NCI-H1105 treated with DMSO at 0.1 percent for 48 hours (cell line): ENCODE measurements around the gene ZBTB47.

Experiments used
- DNase-seq: peaks from one replicate; lab custom pipeline; 2025; lab: John Stamatoyannopoulos, UW

Gene ZBTB47

DNA sequence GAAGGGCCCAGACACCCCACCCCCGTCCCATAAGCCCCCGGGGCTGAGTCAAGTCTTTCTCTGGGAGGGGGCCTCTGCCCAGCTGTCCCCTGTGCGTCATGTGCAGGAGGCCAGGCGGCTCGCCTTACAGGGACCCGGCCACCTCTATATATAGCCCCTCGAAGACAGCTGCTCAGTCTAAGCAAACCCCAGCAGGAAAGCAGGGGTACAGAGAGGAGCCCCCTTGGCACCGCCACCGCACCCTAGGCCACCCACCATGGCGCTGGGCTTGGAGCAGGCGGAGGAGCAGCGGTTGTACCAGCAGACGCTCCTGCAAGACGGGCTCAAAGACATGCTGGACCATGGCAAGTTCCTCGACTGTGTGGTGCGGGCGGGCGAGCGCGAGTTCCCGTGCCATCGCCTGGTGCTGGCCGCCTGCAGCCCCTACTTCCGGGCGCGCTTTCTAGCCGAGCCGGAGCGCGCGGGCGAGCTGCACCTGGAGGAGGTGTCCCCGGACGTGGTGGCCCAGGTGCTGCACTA lies 31.9 kb downstream of the ZBTB47 start, which contains the start of gene KLHL40:
Gene KLHL40, plus strand, starts transcription at position 175 of the 519 bp plus-strand sequence. Its CDS starts 82 bp downstream, at position 257.
- DNase-seq, result no peak

DNA sequence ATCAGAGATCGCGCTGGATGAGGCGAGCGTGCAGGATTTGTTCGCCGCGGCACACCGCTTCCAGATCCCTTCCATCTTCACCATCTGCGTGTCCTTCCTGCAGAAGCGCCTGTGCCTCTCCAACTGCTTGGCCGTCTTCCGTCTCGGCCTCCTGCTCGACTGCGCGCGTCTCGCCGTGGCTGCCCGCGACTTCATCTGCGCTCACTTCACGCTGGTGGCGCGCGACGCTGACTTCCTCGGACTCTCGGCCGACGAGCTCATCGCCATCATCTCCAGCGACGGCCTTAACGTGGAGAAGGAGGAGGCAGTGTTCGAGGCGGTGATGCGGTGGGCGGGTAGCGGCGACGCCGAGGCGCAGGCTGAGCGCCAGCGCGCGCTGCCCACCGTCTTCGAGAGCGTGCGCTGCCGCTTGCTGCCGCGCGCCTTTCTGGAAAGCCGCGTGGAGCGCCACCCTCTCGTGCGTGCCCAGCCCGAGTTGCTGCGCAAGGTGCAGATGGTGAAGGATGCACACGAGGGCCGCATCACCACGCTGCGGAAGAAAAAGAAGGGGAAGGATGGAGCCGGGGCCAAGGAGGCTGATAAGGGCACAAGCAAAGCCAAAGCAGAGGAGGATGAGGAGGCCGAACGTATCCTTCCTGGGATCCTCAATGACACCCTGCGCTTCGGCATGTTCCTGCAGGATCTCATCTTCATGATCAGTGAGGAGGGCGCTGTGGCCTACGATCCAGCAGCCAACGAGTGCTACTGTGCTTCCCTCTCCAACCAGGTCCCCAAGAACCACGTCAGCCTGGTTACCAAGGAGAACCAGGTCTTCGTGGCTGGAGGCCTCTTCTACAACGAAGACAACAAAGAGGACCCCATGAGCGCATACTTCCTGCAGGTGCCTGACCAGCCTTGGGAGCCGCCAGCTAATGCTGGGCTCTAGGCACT lies 32.7 kb downstream of the ZBTB47 start:
- no peak for DNase-seq

DNA sequence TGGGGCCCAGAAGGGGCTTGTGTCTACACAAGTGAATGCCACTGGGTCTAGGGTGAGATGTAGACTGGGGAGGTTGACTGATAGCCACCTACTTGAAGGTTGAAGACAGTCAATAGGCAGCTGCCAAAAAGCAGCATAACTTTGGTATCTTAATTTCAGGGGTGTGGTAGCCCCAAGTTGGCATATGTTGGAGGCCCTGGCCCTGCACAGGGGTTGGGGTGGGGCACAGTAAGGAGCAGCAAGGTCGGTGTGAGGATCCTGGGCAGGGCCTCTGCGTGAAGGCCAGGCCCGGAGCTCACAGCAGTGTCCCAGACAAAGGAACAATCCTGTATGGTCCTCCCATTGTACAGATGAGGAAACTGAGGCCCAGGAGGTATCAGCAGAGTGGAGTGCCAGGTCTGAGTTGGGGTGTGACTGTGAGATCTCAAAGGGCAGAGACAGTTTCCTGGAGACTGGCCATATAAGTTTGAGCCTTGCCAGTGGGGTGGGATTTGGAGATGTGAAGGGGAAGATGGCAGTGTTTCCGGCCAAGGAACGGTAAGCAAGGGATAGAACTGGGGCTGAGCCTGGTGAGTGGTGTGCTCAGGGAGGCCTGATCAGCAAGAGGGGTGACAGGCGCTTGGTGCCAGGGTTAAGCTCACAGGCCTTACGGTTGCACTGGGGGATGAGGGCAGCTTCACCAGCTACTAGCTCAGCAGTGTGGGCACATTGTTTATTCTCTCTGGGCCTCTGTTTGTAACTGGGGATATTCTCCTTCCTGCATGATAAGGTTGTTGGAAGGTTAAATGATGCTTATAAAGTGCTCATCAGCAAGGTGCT lies 33.5 kb downstream of the ZBTB47 start:
- DNase-seq, result no peak

DNA sequence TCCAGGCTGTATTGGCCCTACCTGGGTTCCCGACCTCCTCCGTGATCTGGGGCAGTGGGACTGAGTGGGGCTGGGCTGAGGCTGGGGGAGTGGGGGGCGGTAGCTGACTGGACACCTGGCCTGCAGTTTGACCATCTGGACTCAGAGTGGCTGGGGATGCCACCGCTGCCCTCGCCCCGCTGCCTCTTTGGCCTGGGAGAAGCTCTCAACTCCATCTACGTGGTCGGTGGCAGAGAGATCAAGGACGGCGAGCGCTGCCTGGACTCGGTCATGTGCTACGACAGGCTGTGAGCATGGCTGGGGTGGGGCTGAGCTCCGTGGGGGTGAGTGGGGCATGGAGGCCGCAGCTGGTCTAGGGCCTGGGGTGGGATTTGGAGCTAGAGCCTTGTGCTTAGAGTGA lies 34.5 kb downstream of the ZBTB47 start:
- DNase-seq, result no peak

DNA sequence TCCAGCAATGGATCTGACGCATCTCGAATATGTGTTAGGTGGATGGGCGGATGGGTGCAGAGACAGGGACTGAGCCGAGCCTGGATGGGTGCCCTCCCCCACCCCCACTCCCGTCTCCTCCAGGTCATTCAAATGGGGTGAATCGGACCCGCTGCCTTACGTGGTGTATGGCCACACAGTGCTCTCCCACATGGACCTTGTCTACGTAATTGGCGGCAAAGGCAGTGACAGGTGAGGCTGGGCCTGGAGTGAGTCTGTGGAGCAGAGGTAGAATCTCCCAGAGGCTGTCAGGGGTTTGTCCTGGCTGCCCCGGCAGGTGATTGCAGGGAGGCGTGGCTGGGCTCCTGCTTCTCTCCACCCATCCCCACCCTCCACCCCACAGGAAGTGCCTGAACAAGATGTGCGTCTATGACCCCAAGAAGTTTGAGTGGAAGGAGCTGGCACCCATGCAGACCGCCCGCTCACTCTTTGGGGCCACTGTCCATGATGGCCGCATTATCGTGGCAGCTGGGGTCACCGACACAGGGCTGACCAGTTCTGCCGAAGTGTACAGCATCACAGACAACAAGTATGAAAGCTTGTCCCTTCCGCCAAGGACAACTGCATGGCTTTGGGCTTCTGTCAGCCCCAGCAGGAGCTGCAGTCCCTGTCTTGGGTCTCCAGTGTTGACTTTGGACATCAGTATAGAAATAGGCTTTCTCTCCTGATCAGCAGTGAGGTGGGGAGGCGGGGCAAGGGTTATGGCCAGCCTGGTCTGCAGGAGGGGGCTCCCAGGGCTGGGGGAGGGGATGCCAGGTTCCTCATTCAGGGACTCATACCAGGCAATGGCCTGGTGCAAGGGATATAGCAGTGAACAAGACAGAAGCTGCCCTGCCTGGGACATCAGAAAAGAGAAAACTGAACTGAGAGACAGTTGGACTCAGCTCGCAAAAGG lies 35.3 kb downstream of the ZBTB47 start:
- DNase-seq, result no peak

DNA sequence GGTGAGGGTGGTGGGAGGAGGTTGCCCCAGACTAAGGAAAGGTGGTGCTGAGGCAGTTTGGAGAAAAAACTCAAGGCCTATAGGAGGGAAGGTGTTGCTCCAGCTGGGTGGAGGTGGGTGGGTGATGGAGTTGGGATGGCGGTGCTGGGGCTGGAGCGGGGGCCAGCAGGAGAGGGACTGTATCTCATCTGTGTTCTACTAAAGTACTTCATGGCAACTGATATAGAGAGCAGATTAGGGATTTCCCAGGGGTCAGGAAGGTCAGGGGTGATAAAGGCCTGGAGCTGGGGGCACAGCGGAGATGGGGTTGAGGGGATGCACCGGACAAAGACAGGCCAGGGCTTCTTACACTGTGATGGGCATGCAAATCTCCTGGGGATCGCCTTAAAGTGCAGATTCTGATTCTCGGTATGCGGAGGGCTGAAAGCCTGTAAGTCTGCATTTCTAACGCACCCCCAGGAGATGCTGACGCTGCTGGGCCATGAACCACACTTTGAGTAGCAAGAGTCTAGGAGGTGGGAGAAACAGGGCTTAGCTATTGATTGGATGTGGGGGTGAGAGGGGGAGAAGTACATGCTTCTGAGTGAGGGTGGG lies 36.0 kb downstream of the ZBTB47 start:
- no peak for DNase-seq

DNA sequence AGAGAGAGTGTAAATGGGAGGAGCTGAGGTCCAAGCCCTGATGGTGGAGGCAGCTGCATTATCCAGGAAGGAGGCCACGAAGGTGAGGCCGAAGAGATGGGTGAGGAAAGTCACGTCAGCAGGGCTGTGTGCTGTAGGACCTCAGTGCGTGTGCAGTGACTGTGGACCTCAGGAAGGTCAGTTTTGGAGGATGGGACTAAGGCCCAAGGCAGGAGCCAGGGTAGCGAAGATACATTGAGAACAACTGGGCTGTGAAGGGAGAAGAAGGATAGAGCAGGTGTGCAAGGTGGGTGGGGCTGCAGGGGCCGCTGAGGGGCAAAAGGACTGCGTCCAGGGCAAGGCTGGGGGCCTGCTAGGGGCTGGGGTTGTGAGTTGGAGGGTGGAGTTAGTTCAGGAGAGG lies 36.7 kb downstream of the ZBTB47 start:
- DNase-seq, result no peak

DNA sequence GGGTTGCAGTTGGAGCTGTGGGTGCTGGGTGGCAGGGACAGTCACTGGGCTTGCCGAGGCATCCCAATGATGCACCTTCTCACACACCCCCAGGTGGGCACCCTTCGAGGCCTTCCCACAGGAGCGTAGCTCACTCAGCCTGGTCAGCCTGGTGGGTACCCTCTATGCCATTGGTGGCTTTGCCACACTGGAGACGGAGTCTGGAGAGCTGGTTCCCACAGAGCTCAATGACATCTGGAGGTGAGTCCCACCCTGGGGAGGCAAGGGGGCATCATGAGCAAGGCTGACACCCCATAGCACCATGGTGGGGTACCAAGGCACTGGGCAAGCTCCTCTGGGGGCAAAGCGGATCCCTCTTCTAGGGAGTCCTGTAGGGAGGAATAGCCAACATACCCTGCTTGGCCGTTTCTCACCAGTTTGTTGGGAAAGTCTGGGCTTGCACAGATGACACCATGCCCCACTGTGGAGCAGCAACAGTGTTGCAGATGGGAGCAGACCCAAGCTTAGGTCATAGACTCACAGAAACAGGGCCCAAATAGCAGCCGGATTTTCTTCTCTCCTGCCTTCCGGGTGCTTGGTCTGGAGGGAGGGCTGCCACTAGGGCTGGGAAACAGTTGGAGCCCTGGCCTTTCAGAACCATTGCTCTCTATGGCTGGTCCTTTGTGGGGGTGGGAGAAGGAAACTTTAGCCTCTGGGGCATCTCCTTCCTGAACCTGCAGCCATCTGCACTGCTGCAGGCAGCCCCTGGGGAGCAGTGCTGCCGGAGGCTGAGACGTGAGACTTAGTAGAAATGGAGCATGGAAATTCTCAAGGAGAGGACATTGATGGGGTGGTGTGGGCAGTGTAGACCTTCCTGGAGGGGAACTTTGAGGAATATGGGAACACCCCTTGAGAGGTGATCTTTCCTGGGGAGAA lies 37.5 kb downstream of the ZBTB47 start:
- no peak for DNase-seq

DNA sequence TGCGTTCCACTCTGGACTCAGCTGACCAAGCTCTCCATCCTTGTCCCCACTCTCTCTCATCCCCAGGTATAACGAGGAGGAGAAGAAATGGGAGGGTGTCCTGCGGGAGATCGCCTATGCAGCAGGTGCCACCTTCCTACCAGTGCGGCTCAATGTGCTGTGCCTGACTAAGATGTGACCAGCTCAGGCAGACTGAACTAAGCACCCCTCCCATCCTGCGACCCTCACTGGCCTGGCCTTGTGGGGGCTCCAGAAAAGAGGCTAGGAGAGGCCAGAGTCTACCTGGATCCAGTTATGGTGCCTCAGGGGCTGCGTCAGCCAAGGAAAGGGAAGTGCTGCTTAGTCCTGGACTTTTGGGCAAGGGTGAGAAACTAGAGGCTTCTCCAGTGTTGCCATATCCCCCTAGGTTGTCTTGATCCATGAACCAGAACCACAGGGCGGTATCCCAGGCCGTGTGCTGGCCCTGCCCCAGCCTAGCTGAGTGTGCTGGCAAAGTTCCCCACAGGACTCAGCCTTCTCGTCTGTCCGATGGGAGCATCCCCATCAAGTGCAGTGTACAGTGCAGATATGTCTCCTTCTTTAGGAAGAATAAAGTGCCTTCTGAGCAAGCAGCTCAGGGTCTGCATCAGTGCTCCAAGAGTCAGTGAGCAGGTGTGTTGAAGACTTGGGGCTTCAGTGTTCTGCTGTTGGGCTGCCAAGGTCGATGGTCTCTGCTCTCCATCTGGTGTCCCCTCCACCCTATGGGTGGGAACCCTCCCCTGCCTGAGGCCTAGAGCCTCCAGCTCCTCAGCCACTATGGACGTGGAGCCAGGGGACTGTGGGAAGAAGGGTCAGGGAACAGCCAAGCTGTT lies 38.5 kb downstream of the ZBTB47 start:
- DNase-seq, result no peak

DNA sequence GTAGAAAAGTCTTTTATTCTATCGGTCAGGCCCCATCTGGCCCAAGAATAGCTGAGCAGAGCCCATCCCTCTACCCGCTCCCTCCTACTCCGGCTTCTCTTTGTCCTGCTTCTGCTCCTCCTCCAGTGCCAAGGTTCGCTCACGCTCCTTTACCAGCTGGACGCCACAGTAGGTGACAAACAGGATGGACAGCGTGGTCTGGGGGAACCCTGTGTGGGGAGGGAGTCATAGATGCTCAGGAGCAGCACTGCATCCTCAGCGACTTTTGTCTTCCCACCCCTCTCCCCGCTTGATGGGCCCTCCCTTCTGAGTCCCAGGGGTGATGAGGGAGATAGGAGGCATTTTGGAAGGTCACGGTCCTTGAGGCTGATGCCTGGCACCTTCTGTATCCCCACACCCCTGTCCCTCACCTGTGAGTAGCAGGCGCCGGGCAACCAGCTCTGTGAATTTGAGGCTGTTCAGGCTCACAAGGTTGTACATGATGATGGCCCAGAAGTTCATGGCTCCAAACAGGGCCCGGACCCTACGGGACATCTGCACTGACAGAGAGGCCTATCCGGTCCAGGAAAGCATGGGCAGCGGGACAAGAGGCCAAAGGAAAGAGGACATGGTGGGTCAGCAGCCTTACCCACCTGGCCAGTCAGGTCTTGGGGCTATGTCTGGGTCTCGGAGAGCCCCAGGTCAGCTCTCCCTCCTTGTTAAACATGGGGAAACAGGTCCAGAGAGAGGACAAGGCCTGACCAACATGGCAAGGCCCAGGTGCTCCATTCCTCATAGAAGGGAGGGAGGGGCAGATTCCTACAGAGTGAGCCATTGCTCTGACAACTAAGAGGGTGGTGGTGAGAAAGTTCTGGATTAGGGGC lies 39.4 kb downstream of the ZBTB47 start:
- DNase-seq, result no peak

DNA sequence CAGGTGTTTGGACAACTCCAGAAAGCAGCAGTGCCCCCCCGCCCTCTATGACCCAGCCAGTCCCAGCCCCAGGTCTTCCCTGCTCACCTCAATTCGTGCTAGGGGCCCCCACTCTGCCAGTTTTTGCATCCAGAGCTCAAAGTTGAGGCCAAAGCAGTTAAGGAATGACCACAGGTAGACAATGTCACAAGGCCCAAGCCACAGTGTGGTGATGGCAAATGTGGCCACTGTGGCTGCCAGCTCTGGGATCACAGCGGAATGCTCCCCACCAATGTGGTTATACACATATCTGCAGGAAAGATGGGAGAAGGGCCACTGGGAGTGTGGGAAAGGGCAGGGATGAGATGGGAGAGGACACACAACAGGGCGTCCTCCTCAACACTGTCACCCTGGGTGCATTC lies 40.0 kb downstream of the ZBTB47 start:
- no peak for DNase-seq

DNA sequence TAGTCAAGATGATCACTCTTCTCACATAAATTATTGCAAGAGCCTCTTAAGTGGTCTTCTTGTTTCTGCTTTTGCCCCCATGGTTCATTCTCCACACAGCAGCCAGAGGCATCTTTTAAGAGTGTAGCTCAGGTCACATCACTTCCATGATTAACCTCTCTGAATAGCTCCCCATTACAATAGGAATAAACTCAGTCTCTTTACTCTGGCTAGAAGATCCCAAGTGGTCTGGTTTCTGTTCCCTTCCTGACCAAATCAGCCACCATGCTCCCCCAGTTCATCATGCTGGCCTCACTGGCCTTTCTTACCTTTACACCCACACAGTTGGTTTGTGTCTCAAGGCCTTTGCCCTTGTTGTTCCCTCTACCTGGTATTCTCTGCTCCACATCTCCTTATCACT lies 40.9 kb downstream of the ZBTB47 start:
- no peak for DNase-seq

DNA sequence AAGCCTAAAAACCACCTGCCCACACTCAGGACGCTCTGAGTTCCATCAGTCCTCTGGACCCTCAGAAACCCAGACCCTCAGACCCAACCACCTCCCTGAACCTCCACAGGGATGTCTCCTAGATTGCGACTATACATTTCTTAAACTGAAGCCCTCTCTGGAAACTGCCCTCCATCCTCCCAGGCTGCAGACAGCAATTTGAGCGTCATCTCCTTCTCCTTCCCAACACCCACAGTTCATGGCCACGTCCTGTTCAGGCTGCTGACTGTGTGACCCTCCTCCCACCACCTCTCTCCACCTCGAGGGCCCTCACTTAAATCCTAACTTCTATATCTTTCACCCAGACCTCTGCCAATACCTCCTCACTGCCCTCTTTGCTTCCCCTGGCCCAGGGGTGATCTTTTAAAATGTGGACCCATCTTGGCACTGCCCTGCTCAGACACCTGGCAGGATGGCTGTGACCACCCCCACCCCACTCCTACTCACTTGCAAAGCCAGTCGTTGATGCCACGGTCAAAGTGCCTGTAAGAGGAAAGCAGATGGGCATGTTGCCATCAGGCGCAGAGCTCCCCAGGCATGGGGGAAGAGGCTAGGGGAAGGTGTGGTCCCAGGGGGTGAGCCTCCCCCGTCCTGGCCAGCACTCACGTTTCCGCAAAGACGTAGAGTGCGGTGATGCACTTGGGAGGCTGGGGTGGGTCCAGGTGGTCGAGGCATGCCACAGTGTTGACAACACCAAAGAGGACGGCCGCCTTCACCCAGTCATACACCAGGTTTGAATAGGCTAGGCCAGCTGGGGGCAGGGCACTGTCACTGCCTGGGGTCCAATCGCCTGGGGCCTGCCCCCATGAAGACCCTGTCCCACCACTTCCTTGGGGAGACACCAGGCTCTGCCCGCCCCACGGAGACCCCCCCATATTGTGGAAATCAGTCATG lies 43.1 kb downstream of the ZBTB47 start:
- no peak for DNase-seq

DNA sequence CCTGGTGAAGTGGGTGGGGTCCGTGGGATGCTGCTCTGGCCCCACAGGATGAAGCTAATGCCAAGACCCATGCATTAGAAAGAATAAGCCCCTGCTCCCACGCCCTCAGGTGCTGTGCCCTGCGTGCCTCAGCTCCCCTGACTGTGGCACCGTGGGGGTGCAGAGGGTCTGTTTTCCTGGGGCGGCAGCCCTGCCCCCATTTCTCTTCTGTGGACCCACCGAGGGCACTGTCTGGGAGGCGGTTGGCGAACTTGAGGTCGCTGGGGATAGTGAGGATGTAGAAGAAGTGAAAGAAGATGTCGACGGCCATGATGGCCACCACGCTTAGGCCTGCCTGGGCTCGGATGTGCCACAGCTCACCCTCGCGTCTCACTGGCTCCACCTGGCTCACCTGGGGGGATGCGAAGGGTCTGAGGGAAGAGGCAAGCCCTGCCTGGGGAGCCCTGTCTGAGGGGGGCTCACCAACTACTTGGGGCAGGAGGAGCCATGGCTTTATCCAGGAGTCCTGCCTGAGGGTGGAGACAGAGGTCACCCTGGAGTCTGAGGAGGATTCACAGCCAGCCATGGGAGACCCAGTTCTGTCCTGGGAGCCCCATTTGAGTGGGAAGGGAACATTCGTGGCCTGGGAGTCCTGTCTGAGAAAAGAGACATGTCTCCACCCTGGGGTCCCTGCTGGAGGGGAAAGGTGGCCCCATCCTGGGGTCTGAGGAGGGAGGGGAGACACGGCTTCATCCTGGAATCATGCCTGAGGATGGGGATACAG lies 44.0 kb downstream of the ZBTB47 start:
- DNase-seq, result no peak

DNA sequence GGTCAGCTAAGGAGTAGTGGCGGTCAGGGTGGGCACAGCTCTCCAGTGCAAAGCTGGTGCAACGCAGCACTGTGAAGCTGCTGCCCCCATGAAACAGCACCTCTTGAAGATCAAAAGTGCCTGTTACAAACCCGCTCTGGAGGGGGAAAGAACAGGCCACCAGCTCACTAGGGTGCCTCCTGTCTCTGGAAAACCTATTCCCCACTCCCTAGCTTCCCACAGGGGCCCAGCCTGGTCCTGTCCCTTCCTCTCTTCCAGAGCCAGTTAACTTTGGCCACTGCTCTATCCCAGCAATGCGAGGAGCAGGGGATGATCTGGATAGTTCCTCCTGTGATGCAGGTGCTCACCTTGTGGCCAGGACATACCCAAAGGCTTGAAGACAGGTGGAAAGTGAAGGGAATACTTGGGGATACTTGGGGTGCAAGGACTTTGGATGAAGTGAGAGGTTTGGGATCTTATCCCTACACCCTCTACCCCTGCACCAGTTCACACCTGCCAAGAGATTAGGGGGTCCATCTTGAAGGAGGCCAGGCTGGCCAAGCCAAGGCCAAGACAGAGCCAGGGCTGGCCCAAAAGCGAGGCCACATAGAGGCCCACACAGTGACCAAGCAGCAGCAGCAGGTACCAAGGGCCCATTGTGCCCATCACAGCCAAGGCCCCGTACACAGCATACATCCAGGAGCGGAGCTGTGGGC lies 44.9 kb downstream of the ZBTB47 start:
- DNase-seq, result no peak

DNA sequence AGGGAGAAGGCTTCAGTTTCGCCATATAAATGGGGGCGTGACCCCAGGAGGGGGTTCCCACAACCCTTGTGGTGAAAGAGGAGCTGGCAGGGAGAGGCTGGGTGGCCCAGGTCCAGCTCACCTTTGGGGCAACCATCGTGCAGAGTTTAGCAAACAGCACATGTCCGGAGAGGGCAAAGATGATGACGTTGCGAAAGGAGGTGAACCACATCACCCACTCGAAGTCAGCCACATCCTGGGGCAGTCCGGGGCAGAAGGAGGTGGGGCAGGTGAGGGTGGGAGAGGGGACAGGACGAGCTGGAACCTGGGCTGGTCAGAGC lies 45.4 kb downstream of the ZBTB47 start:
- no peak for DNase-seq
